Natural killer cell treated with Interleukin-12 subunit alpha and Interleukin-12 subunit beta and Interleukin-15 and Interleukin-18, amount 100 ng/mL, for 72 hours (primary cell): ENCODE results near the gene LIME1. TPM values are rescaled to one million over a fixed set of nuclear protein-coding genes. Genes with fewer than 3 reads are reported as not detected.

ENCODE experiments used
- ATAC-seq, 2 donors: fragments of 150-1000 bp; cut with Tn5 transposase in 1 of 2; sonication (Bioruptor Pico), chemical (Tn5 transposase) in 1 of 2; 2 replicates each; pipeline ENCODE4 v1.10.0; 2021
- DNase-seq: peaks from one replicate; pipeline ENCODE4 v3.0.0; 2022; ENCODE audit warnings: low spot score
- H3K27ac Mint-ChIP-seq, 2 donors: 1 replicate in 1 of 2; 2 replicates in 1 of 2; pipeline ENCODE4 v1.8.0; 2022; ENCODE audit warnings: mixed read lengths in 2 of 2, mild to moderate bottlenecking in 1 of 2, moderate library complexity in 1 of 2
- H3K27me3 Mint-ChIP-seq, 2 donors: 1 replicate in 1 of 2; 2 replicates in 1 of 2; pipeline ENCODE4 v1.8.0; 2022; ENCODE audit warnings: mixed read lengths in 2 of 2
- H3K36me3 Mint-ChIP-seq: one replicate; pipeline ENCODE4 v1.8.0; 2022; ENCODE audit warnings: mixed read lengths
- H3K4me1 Mint-ChIP-seq, 2 donors: 1 replicate in 1 of 2; 2 replicates in 1 of 2; pipeline ENCODE4 v1.8.0; 2022; ENCODE audit warnings: low read depth in 2 of 2, mixed read lengths in 2 of 2, mild to moderate bottlenecking in 1 of 2
- H3K4me3 Mint-ChIP-seq: one replicate; pipeline ENCODE4 v1.8.0; 2022; ENCODE audit warnings: mixed read lengths
- H3K9me3 Mint-ChIP-seq: 2 replicates; pipeline ENCODE4 v1.8.0; 2022; ENCODE audit warnings: mixed read lengths
- total RNA-seq, 2 donors: library from RNA; stranded (reverse); gene quantifications; one replicate each; pipeline ENCODE4 v1.2.3, GENCODE V29; 2022

LIME1 gene
- total RNA-seq, 2 donors from 2014 or later = 9.3 to 15.7 TPM

GRCh38 chr20:63750807-63751470 is 14.5 kb downstream of the LIME1 start:
- Mint-ChIP-seq H3K27ac (peak overlapping the region in 1 of 2 donors; percentile 37), H3K4me1 (peaks cover 9 to 10% of the 10 kb centered on the region in 2 donors), H3K36me3 (no peaks in the 10 kb centered on the region), H3K27me3 (no peaks in the 10 kb centered on the region), H3K9me3 (no peaks in the 10 kb centered on the region), H3K4me3 (peak overlapping the region; percentile 30)
- ATAC-seq (peak; percentile 62 to 71), DNase-seq (peak; percentile 64)

GRCh38 chr20:63751471-63752271 is 15.2 kb downstream of the LIME1 start:
- no peak for ATAC-seq
- H3K27me3 Mint-ChIP-seq = no peaks in the 10 kb centered on the region
- peak; percentile 59 for DNase-seq

GRCh38 chr20:63752411-63753101 is 16.1 kb downstream of the LIME1 start:
- Mint-ChIP-seq H3K9me3 (no peaks in the 10 kb centered on the region), H3K4me1 (peaks cover 17 to 26% of the 10 kb centered on the region in 2 donors), H3K4me3 (no peak overlapping the region), H3K36me3 (no peaks in the 10 kb centered on the region), H3K27ac (no peak overlapping the region), H3K27me3 (no peaks in the 10 kb centered on the region)
- no peak for ATAC-seq
- peak; percentile 35 for DNase-seq

More at GRCh38 chr20:63751471-63752271, 15.2 kb downstream of the LIME1 start:
- Mint-ChIP-seq H3K4me3 (no peak overlapping the region), H3K4me1 (peaks cover 14 to 17% of the 10 kb centered on the region in 2 donors), H3K9me3 (no peaks in the 10 kb centered on the region), H3K27ac (peak overlapping the region in 1 of 2 donors; percentile 37), H3K36me3 (no peaks in the 10 kb centered on the region)

GRCh38 chr20:63753381-63753780 is 16.9 kb downstream of the LIME1 start:
- no peak overlapping the region for H3K27ac Mint-ChIP-seq
- ATAC-seq (no peak), DNase-seq (peak; percentile 37)
- no peaks in the 10 kb centered on the region for H3K27me3 Mint-ChIP-seq
- H3K9me3 Mint-ChIP-seq = no peaks in the 10 kb centered on the region
- H3K4me1 Mint-ChIP-seq = peaks cover 17 to 29% of the 10 kb centered on the region in 2 donors
- H3K36me3 Mint-ChIP-seq = no peaks in the 10 kb centered on the region
- no peak overlapping the region for H3K4me3 Mint-ChIP-seq

- Mint-ChIP-seq H3K4me3 (peak overlapping the region; percentile 36), H3K27ac (no peak overlapping the region), H3K27me3 (no peaks in the 10 kb centered on the region), H3K9me3 (no peaks in the 10 kb centered on the region), H3K36me3 (no peaks in the 10 kb centered on the region), H3K4me1 (peaks cover 17 to 31% of the 10 kb centered on the region in 2 donors)
- no peak for ATAC-seq
- DNase-seq = peak; percentile 41
These were observed 17.5 kb downstream of the LIME1 start for GRCh38 chr20:63754008-63754407.

GRCh38 chr20:63755933-63756647 is 19.6 kb downstream of the LIME1 start:
- Mint-ChIP-seq H3K27me3 (no peaks in the 10 kb centered on the region), H3K4me1 (peaks cover 14 to 31% of the 10 kb centered on the region in 2 donors), H3K9me3 (no peaks in the 10 kb centered on the region), H3K36me3 (no peaks in the 10 kb centered on the region), H3K27ac (peak overlapping the region; percentile 28 to 46), H3K4me3 (peak overlapping the region; percentile 30)
- ATAC-seq (no peak), DNase-seq (no peak)

GRCh38 chr20:63756648-63756991 is 20.2 kb downstream of the LIME1 start:
- ATAC-seq (peak; percentile 69 to 96), DNase-seq (peak; percentile 46)
- Mint-ChIP-seq H3K4me3 (peak overlapping the region; percentile 30), H3K36me3 (no peaks in the 10 kb centered on the region), H3K27me3 (no peaks in the 10 kb centered on the region), H3K4me1 (peaks cover 14 to 31% of the 10 kb centered on the region in 2 donors), H3K27ac (peak overlapping the region in 1 of 2 donors; percentile 46), H3K9me3 (no peaks in the 10 kb centered on the region)

- no peak overlapping the region for H3K4me3 Mint-ChIP-seq
- peaks cover 11 to 31% of the 10 kb centered on the region in 2 donors for H3K4me1 Mint-ChIP-seq
- DNase-seq = no peak
- no peak for ATAC-seq
- no peaks in the 10 kb centered on the region for H3K27me3 Mint-ChIP-seq
- H3K36me3 Mint-ChIP-seq = no peaks in the 10 kb centered on the region
- H3K9me3 Mint-ChIP-seq = no peaks in the 10 kb centered on the region
- peak overlapping the region in 1 of 2 donors; percentile 52 for H3K27ac Mint-ChIP-seq
These were observed 21.7 kb downstream of the LIME1 start for GRCh38 chr20:63758152-63758551.

- peaks cover 11 to 31% of the 10 kb centered on the region in 2 donors for H3K4me1 Mint-ChIP-seq
- H3K4me3 Mint-ChIP-seq = no peak overlapping the region
- H3K9me3 Mint-ChIP-seq = no peaks in the 10 kb centered on the region
- DNase-seq (peak; percentile 31), ATAC-seq (no peak)
- H3K27ac Mint-ChIP-seq = peak overlapping the region in 1 of 2 donors; percentile 52
- no peaks in the 10 kb centered on the region for H3K36me3 Mint-ChIP-seq
- no peaks in the 10 kb centered on the region for H3K27me3 Mint-ChIP-seq
These were observed 23.0 kb downstream of the LIME1 start for GRCh38 chr20:63759377-63759901.

GRCh38 chr20:63765082-63765873 is 28.8 kb downstream of the LIME1 start:
- DNase-seq = peak; percentile 22
- no peaks in the 10 kb centered on the region for H3K27me3 Mint-ChIP-seq
- no peaks in the 10 kb centered on the region for H3K9me3 Mint-ChIP-seq
- ATAC-seq = no peak
- no peaks in the 10 kb centered on the region for H3K36me3 Mint-ChIP-seq
- H3K4me3 Mint-ChIP-seq = no peak overlapping the region
- H3K27ac Mint-ChIP-seq = no peak overlapping the region
- H3K4me1 Mint-ChIP-seq = no peaks in the 10 kb centered on the region

GRCh38 chr20:63765902-63766301 is 29.4 kb downstream of the LIME1 start:
- no peaks in the 10 kb centered on the region for H3K4me1 Mint-ChIP-seq
- no peak for DNase-seq
- H3K27me3 Mint-ChIP-seq = no peaks in the 10 kb centered on the region
- no peaks in the 10 kb centered on the region for H3K36me3 Mint-ChIP-seq
- no peak for ATAC-seq
- H3K4me3 Mint-ChIP-seq = no peak overlapping the region
- H3K9me3 Mint-ChIP-seq = no peaks in the 10 kb centered on the region
- H3K27ac Mint-ChIP-seq = no peak overlapping the region

GRCh38 chr20:63766695-63767426 is 30.4 kb downstream of the LIME1 start:
- H3K36me3 Mint-ChIP-seq = no peaks in the 10 kb centered on the region
- H3K27me3 Mint-ChIP-seq = no peaks in the 10 kb centered on the region
- H3K4me1 Mint-ChIP-seq = no peaks in the 10 kb centered on the region

More at GRCh38 chr20:63766695-63767426, 30.4 kb downstream of the LIME1 start:
- no peak overlapping the region for H3K27ac Mint-ChIP-seq
- ATAC-seq (no peak), DNase-seq (peak; percentile 58)
- no peak overlapping the region for H3K4me3 Mint-ChIP-seq
- H3K9me3 Mint-ChIP-seq = no peaks in the 10 kb centered on the region
